PC-9 (cell line): ENCODE measurements around the gene ZNF526. TPM values are rescaled to one million over a fixed set of nuclear protein-coding genes. Genes with fewer than 3 reads are reported as not detected.

ENCODE experiments used
- BruUV-seq: library from RNA; stranded (reverse); fragments of 400-500 nt; replicated peaks from 2 replicates; lab custom pipeline; 2021; lab: Mats Ljungman, UMichigan
- CTCF ChIA-PET: fragments of 300-600 bp; sonication (Branson Sonifier 250); formaldehyde crosslinking; loops from one replicate; lab custom pipeline; 2022; ENCODE audit warnings: antibody characterized with exemption; lab: Charles Lee
- POLR2A ChIA-PET: fragments of 300-600 bp; sonication (Branson Sonifier 250); formaldehyde crosslinking; loops from one replicate; lab custom pipeline; 2022; ENCODE audit warnings: antibody characterized with exemption; ENCODE audit not compliant: unreplicated experiment; lab: Charles Lee
- DNase-seq, 2 experiments: peaks; one replicate each; pipeline versions ENCODE4 v3.0.0 to v3.0.0-alpha.2; 2015 to 2022; ENCODE audit warnings: mixed read lengths in 1 of 2
- H2AFZ ChIP-seq: fragments of 200-600 bp; sonication (generic); 2 replicates; pipeline ENCODE4 v1.8.1; 2017; ENCODE audit warnings: antibody characterized with exemption
- H3F3A ChIP-seq: fragments of 200-600 bp; sonication (generic); 2 replicates; pipeline ENCODE4 v1.8.1; 2017; ENCODE audit warnings: antibody characterized with exemption, mild to moderate bottlenecking, low read depth; ENCODE audit not compliant: insufficient read depth
- H3K27ac ChIP-seq: fragments of 200-600 bp; sonication (generic); 2 replicates; pipeline ENCODE4 v1.6.1; 2016; ENCODE audit warnings: mixed run types
- H3K27me3 ChIP-seq: fragments of 200-600 bp; sonication (generic); 2 replicates; pipeline ENCODE4 v1.6.1; 2016; ENCODE audit warnings: low read depth, mixed run types; ENCODE audit not compliant: insufficient read depth
- H3K36me3 ChIP-seq: fragments of 200-600 bp; sonication (generic); 2 replicates; pipeline ENCODE4 v1.6.1; 2016; ENCODE audit warnings: low read depth, mixed run types
- H3K4me1 ChIP-seq: fragments of 200-600 bp; sonication (generic); replicated peaks from 2 replicates; pipeline ENCODE4 v1.6.1; 2016; ENCODE audit warnings: mixed run types; ENCODE audit not compliant: insufficient read depth
- H3K4me2 ChIP-seq: fragments of 200-600 bp; sonication (generic); 2 replicates; pipeline ENCODE4 v1.6.1; 2017; ENCODE audit warnings: mixed run types
- H3K4me3 ChIP-seq: fragments of 200-600 bp; sonication (generic); 2 replicates; pipeline ENCODE4 v1.6.1; 2016; ENCODE audit warnings: mixed run types
- H3K79me2 ChIP-seq: fragments of 200-600 bp; sonication (generic); 2 replicates; pipeline ENCODE4 v1.6.1; 2017; ENCODE audit warnings: low read depth, mixed run types
- H3K9me2 ChIP-seq: fragments of 200-600 bp; sonication (generic); 2 replicates; pipeline ENCODE4 v1.8.1; 2017; ENCODE audit warnings: mild to moderate bottlenecking; ENCODE audit not compliant: insufficient read depth
- H3K9me3 ChIP-seq: fragments of 200-600 bp; sonication (generic); 2 replicates; pipeline ENCODE4 v1.8.1; 2016; ENCODE audit warnings: low read depth; ENCODE audit not compliant: insufficient read depth
- H4K20me1 ChIP-seq: fragments of 200-600 bp; sonication (generic); 2 replicates; pipeline ENCODE4 v1.8.1; 2017; ENCODE audit not compliant: insufficient read depth
- CTCF ChIP-seq: fragments of 200-600 bp; sonication (generic); conservative IDR thresholded peaks from 2 replicates; pipeline ENCODE4 v1.6.1; 2017; ENCODE audit warnings: mixed run types, antibody characterized with exemption, mild to moderate bottlenecking, moderate library complexity
- EZH2 ChIP-seq: fragments of 200-600 bp; sonication (generic); IDR thresholded peaks from 2 replicates; pipeline ENCODE4 v1.8.0; 2017; ENCODE audit warnings: antibody characterized with exemption, low read depth
- intact Hi-C: fragments of 100-400 bp; cut with micrococcal nuclease; formaldehyde crosslinking; loops from one replicate; pipeline ENCODE4 v1.10.0; 2022; ENCODE audit not compliant: unreplicated experiment
- total RNA-seq: library from RNA; stranded (reverse); gene quantifications from 2 replicates; pipeline ENCODE4 v1.2.3, GENCODE V29; 2021

ZNF526 gene
- total RNA-seq, 1 experiment from 2014 or later: 13.4 TPM

GRCh38 chr19:42203700-42204099 is 16.4 kb upstream of the ZNF526 start:
- no peaks in the 10 kb centered on the region for H3K27me3 ChIP-seq
- no peak overlapping the region for H3K27ac ChIP-seq
- CTCF ChIA-PET: no interaction called here
- peaks cover 28% of the 10 kb centered on the region for H3K4me1 ChIP-seq
- no peak for DNase-seq
- H3K4me2 ChIP-seq: no peak overlapping the region
- H3K9me3 ChIP-seq: no peaks in the 10 kb centered on the region
- intact Hi-C loops: no loop called here
- H3F3A ChIP-seq: peaks cover 46% of the 10 kb centered on the region
- H3K36me3 ChIP-seq: peaks cover 46% of the 10 kb centered on the region
- no peak overlapping the region for H2AFZ ChIP-seq
- BruUV-seq: no TSS peak
- no peak for TF ChIP-seq CTCF
- H3K4me3 ChIP-seq: no peak overlapping the region
- 0 out of 2 replicates have a peak, but pooled peaks cover 3% of the 10 kb centered on the region for H4K20me1 ChIP-seq
- H3K79me2 ChIP-seq: peaks cover 75% of the 10 kb centered on the region
- POLR2A ChIA-PET: no interaction called here
- H3K9me2 ChIP-seq: no peaks in the 10 kb centered on the region

- Histone ChIP-seq H3K4me1 (peaks cover 38% of the 10 kb centered on the region), H3K27ac (no peak overlapping the region), H3K79me2 (peaks cover 81% of the 10 kb centered on the region), H4K20me1 (0 out of 2 replicates have a peak, but pooled peaks cover 3% of the 10 kb centered on the region), H2AFZ (no peak overlapping the region), H3K36me3 (peaks cover 55% of the 10 kb centered on the region), H3K27me3 (no peaks in the 10 kb centered on the region), H3K9me2 (no peaks in the 10 kb centered on the region), H3K4me3 (no peak overlapping the region), H3K9me3 (no peaks in the 10 kb centered on the region), H3F3A (peaks cover 52% of the 10 kb centered on the region), H3K4me2 (no peak overlapping the region)
- POLR2A ChIA-PET: no interaction called here
- intact Hi-C loops: loop anchor here (5.0 kb wide), 1 partner anchor 38 kb away; the partner anchor contains the start of gene GSK3A
- BruUV-seq: no TSS peak
- no peak for TF ChIP-seq CTCF
- no peak for TF ChIP-seq EZH2
- CTCF ChIA-PET: no interaction called here
- no peak for DNase-seq
These were observed 15.4 kb upstream of the ZNF526 start for GRCh38 chr19:42204664-42205063.

GRCh38 chr19:42206871-42207755 is 13.0 kb upstream of the ZNF526 start:
- Histone ChIP-seq H3K9me2 (no peaks in the 10 kb centered on the region), H3K27me3 (no peaks in the 10 kb centered on the region), H3K27ac (peak overlapping the region; percentile 93), H3K4me2 (peak overlapping the region; percentile 75), H3F3A (peaks cover 56% of the 10 kb centered on the region), H3K36me3 (peaks cover 51% of the 10 kb centered on the region), H3K4me3 (peak overlapping the region; percentile 34; the same call in 1 of the 2 replicates), H2AFZ (no peak overlapping the region), H4K20me1 (no peaks in the 10 kb centered on the region), H3K9me3 (no peaks in the 10 kb centered on the region), H3K79me2 (peaks cover 82% of the 10 kb centered on the region), H3K4me1 (peaks cover 48% of the 10 kb centered on the region)
- TF ChIP-seq CTCF (no peak), EZH2 (no peak)
- POLR2A ChIA-PET: interaction anchor here (0.5 to 1.0 kb wide), 3 partner anchors 10 to 74 kb away, joined by 3 to 9 read pairs (median 3); no protein-coding TSS in a partner anchor
- BruUV-seq: no TSS peak
- intact Hi-C loops: loop anchor here (1.0 to 5.0 kb wide), 3 partner anchors 10 to 74 kb away; partner anchors contain the start of genes DEDD2 and GSK3A
- peak; percentile 91 to 93 for DNase-seq
- CTCF ChIA-PET: interaction anchor here (0.7 to 0.8 kb wide), 2 partner anchors 36 to 76 kb away, joined by 3 to 4 read pairs; no protein-coding TSS in a partner anchor
